Measurements from ENCODE around the gene ALDOA.

Gene ALDOA

GRCh38 chr16:30070490-30070889 lies 4.9 kb downstream of the ALDOA start:
- DNase-seq = no peak

GRCh38 chr16:30075503-30076275 lies 10.1 kb downstream of the ALDOA start, which contains the start of gene PPP4C:
Gene PPP4C, plus strand, starts transcription at chr16:30075994. Its CDS starts 384 bp downstream, at chr16:30076378.
- peak; percentile 91 for DNase-seq

- DNase-seq = no peak
Measured at GRCh38 chr16:30076276-30076791, 10.8 kb downstream of the ALDOA start.

- DNase-seq = no peak
Measured at GRCh38 chr16:30077656-30078055, 12.1 kb downstream of the ALDOA start.

- DNase-seq = no peak
Measured at GRCh38 chr16:30078744-30079143, 13.2 kb downstream of the ALDOA start.

- DNase-seq = no peak
Measured at GRCh38 chr16:30079480-30079879, 13.9 kb downstream of the ALDOA start.

- DNase-seq = no peak
Measured at GRCh38 chr16:30082545-30083090, 17.1 kb downstream of the ALDOA start.

GRCh38 chr16:30083216-30084055 lies 17.9 kb downstream of the ALDOA start:
- DNase-seq = no peak

- no peak for DNase-seq
Measured at GRCh38 chr16:30084096-30084815, 18.7 kb downstream of the ALDOA start.

GRCh38 chr16:30084816-30085159 lies 19.2 kb downstream of the ALDOA start:
- DNase-seq = no peak

- no peak for DNase-seq
Measured at GRCh38 chr16:30085247-30085646, 19.7 kb downstream of the ALDOA start.

GRCh38 chr16:30085820-30086219 lies 20.3 kb downstream of the ALDOA start:
- DNase-seq = no peak

- no peak for DNase-seq
Measured at GRCh38 chr16:30086291-30087140, 21.0 kb downstream of the ALDOA start.

- DNase-seq = no peak
Measured at GRCh38 chr16:30087181-30087898, 21.8 kb downstream of the ALDOA start.

- no peak for DNase-seq
Measured at GRCh38 chr16:30088237-30088831, 22.8 kb downstream of the ALDOA start.

GRCh38 chr16:30088832-30089624 lies 23.5 kb downstream of the ALDOA start:
- no peak for DNase-seq

GRCh38 chr16:30090610-30091331 lies 25.2 kb downstream of the ALDOA start:
- DNase-seq = no peak

- peak; percentile 92 for DNase-seq
Measured at GRCh38 chr16:30091474-30092372, 26.2 kb downstream of the ALDOA start, which contains the start of gene TBX6. Gene TBX6, minus strand, starts transcription at chr16:30091924. Its CDS starts 731 bp downstream, at chr16:30091193.
